B cell (primary cell): ENCODE measurements around the gene TUFM. TPM values are rescaled to one million over a fixed set of nuclear protein-coding genes. Genes with fewer than 3 reads are reported as not detected.

Experiments used
- ATAC-seq: fragments of 200-7000 bp; cut with Tn5 transposase; one replicate; pipeline ENCODE4 v1.10.0; 2021; ENCODE audit warnings: low read depth, mild to moderate bottlenecking, moderate number of reproducible peaks, moderate library complexity
- CTCF ChIA-PET: fragments of 350-600 bp; sonication (Branson Sonifier 250); formaldehyde crosslinking; loops from one replicate; lab custom pipeline; 2021; ENCODE audit warnings: antibody characterized with exemption, inconsistent platforms; lab: Charles Lee
- POLR2A ChIA-PET: fragments of 350-600 bp; sonication (Branson Sonifier 250); formaldehyde crosslinking; loops from one replicate; lab custom pipeline; 2021; ENCODE audit warnings: antibody characterized with exemption; lab: Charles Lee
- DNase-seq: peaks from one replicate; pipeline ENCODE4 v3.0.0; 2013
- H2AFZ ChIP-seq: 2 replicates; pipeline ENCODE4 v1.6.1; 2012; ENCODE audit warnings: mild to moderate bottlenecking, low read depth, low read length; ENCODE audit not compliant: insufficient read depth, poor library complexity, severe bottlenecking
- H3K27ac ChIP-seq, 2 donors: 1 replicate in 1 of 2; 2 replicates in 1 of 2; pipeline ENCODE4 v1.5.1; 2012 to 2013; ENCODE audit warnings: low read length in 2 of 2, mild to moderate bottlenecking in 2 of 2, moderate library complexity in 1 of 2
- H3K27me3 ChIP-seq, 4 experiments: fragments of 200-600 bp in 1 of 4; sonication (generic) in 1 of 4; replicated peaks in 1 of 4; 1 replicate in 2 of 4; 2 replicates in 2 of 4; pipeline versions ENCODE4 v1.6.1 to v1.7.0; 2013 to 2016; ENCODE audit warnings: low read length in 3 of 4, mild to moderate bottlenecking in 2 of 4, mixed read lengths in 1 of 4, moderate library complexity in 1 of 4; ENCODE audit not compliant: insufficient read depth in 4 of 4, control insufficient read depth in 3 of 4; ENCODE audit errors: control extremely low read depth in 1 of 4
- H3K36me3 ChIP-seq, 2 experiments: replicated peaks in 1 of 2; 1 replicate in 1 of 2; 2 replicates in 1 of 2; pipeline versions ENCODE4 v1.6.1 to v1.7.1; 2013; ENCODE audit warnings: low read length in 1 of 2; ENCODE audit not compliant: insufficient read depth in 2 of 2, control insufficient read depth in 1 of 2; ENCODE audit errors: control extremely low read depth in 1 of 2, extremely low read depth in 1 of 2
- H3K4me1 ChIP-seq, 2 donors: fragments of 200-600 bp in 1 of 2; sonication (generic) in 1 of 2; 1 replicate in 1 of 2; 2 replicates in 1 of 2; pipeline versions ENCODE4 v1.5.1 to v1.6.1; 2013 to 2017; ENCODE audit warnings: low read length in 2 of 2; ENCODE audit not compliant: control insufficient read depth in 2 of 2, insufficient read depth in 2 of 2
- H3K4me2 ChIP-seq: replicated peaks from 2 replicates; pipeline ENCODE3; 2012; ENCODE audit warnings: mild to moderate bottlenecking, low read depth, low read length; ENCODE audit not compliant: poor library complexity, severe bottlenecking
- H3K4me3 ChIP-seq, 5 experiments: fragments of 200-600 bp in 1 of 5; sonication (generic) in 1 of 5; 1 replicate in 3 of 5; 2 replicates in 2 of 5; pipeline versions ENCODE4 v1.5.1 to v1.7.0; 2011 to 2016; ENCODE audit warnings: low read length in 4 of 5, mild to moderate bottlenecking in 4 of 5, low read depth in 2 of 5, control low read depth in 1 of 5, moderate library complexity in 1 of 5; ENCODE audit not compliant: insufficient read depth in 1 of 5; ENCODE audit errors: control extremely low read depth in 1 of 5, extremely low read depth in 1 of 5
- H3K79me2 ChIP-seq: fragments of 200-600 bp; sonication (generic); one replicate; pipeline ENCODE4 v1.6.0; 2016; ENCODE audit warnings: low read length; ENCODE audit not compliant: control insufficient read depth, insufficient read depth
- H3K9ac ChIP-seq: fragments of 200-600 bp; sonication (generic); 2 replicates; pipeline ENCODE4 v1.6.1; 2017; ENCODE audit warnings: mild to moderate bottlenecking, low read length, moderate library complexity
- H3K9me3 ChIP-seq, 3 donors: one replicate each; pipeline versions ENCODE4 v1.6.1 to v1.7.1; 2013; ENCODE audit warnings: low read length in 2 of 3; ENCODE audit not compliant: control insufficient read depth in 2 of 3, insufficient read depth in 1 of 3; ENCODE audit errors: control extremely low read depth in 1 of 3
- H4K20me1 ChIP-seq: 2 replicates; pipeline ENCODE4 v1.6.0; 2012; ENCODE audit warnings: mild to moderate bottlenecking, low read length; ENCODE audit not compliant: insufficient read depth, control insufficient read depth, poor library complexity, severe bottlenecking
- H3K27ac Mint-ChIP-seq: one replicate; pipeline ENCODE4 v1.8.0; 2021; ENCODE audit warnings: mixed read lengths
- H3K27me3 Mint-ChIP-seq: one replicate; pipeline ENCODE4 v1.8.0; 2021; ENCODE audit warnings: mixed read lengths
- H3K4me1 Mint-ChIP-seq: one replicate; pipeline ENCODE4 v1.8.0; 2021; ENCODE audit warnings: mixed read lengths
- H3K4me3 Mint-ChIP-seq: one replicate; pipeline ENCODE4 v1.8.0; 2021; ENCODE audit warnings: mixed read lengths
- H3K9me3 Mint-ChIP-seq: one replicate; pipeline ENCODE4 v1.8.0; 2022; ENCODE audit warnings: mixed read lengths; ENCODE audit not compliant: insufficient read depth
- EZH2 ChIP-seq: IDR thresholded peaks from 2 replicates; pipeline ENCODE4 v1.6.1; 2012; ENCODE audit warnings: borderline replicate concordance, low read depth, mild to moderate bottlenecking, moderate library complexity, low read length; ENCODE audit not compliant: insufficient read depth, poor library complexity, severe bottlenecking
- WGBS: methylation state at CpG from one replicate; pipeline ENCODE4 v1.1.5; 2013; ENCODE audit warnings: missing lambda C conversion rate; ENCODE audit not compliant: insufficient coverage; 5-methylcytosine and 5-hydroxymethylcytosine counted together
- intact Hi-C: fragments of 100-400 bp; cut with micrococcal nuclease; formaldehyde crosslinking; loops from one replicate; pipeline ENCODE4 v1.10.0; 2022
- polyA plus RNA-seq: library from polyadenylated mRNA; depleted of rRNA; stranded (reverse); fragments of >200 nt; gene quantifications from 2 replicates; pipeline ENCODE4 v1.2.3, GENCODE V29; 2012
- total RNA-seq, 2 donors: library from RNA; stranded (reverse); fragments of 120-200 nt in 1 of 2; gene quantifications; 1 replicate in 1 of 2; 2 replicates in 1 of 2; pipeline versions ENCODE4 v1.2.3 to v1.2.4, GENCODE V29; 2013 to 2022
- TF ChIP-seq, protein P1 (sequence below): fragments of 200-600 bp; IDR thresholded peaks from one replicate; pipeline ENCODE4 v1.8.0; 2022; ENCODE audit warnings: antibody characterized with exemption, mild to moderate bottlenecking

TUFM gene
- total and polyA plus RNA-seq, 2 donors (not counting 1 experiment from before 2014, with no cell fraction given): 126 to 129 TPM

DNA sequence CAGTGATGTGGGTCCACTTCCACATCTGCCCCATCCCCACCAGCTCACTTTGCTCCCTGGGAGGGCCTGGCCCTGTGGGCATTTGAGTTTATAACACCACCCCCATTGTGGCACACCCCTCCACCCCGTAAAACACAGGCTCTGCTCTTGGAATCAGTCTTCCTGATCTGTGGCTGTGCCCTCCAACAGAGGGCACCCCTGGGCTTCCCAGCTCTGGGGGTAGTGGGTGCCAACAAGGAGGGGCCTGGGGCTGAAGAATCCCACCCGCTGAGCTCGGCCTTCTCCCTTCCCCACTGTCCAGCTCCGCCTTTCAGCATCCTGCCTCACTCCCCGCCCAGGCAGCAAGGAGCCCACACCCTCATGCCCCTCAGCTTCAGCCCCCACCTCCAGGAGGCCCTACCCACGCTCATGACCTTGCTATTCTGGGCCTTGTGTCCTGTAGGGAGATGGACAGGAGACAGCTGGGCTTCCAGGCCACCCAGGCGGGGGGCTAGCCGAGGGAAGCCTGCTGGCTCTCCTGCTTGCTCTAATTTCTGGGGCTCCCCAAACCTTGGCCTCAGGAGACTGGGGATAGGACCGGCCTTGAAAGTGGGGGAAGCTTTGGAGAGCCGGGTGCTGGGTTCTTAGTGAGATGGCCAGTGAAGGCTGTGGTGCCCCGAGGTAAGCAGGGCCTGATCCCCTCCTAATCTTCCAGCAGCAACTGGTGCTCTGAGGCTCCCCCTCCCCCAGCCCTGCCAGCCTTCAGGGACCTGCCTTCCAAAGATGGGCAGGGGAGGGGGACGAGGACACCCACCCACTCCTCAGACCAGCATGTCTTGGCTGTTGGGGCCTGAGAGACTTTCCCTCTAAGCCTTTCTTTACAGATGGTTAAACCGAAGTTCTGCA, 29.2 kb upstream of the TUFM start:
- no peak for TF ChIP-seq EZH2
- TF ChIP-seq, protein P1, sequence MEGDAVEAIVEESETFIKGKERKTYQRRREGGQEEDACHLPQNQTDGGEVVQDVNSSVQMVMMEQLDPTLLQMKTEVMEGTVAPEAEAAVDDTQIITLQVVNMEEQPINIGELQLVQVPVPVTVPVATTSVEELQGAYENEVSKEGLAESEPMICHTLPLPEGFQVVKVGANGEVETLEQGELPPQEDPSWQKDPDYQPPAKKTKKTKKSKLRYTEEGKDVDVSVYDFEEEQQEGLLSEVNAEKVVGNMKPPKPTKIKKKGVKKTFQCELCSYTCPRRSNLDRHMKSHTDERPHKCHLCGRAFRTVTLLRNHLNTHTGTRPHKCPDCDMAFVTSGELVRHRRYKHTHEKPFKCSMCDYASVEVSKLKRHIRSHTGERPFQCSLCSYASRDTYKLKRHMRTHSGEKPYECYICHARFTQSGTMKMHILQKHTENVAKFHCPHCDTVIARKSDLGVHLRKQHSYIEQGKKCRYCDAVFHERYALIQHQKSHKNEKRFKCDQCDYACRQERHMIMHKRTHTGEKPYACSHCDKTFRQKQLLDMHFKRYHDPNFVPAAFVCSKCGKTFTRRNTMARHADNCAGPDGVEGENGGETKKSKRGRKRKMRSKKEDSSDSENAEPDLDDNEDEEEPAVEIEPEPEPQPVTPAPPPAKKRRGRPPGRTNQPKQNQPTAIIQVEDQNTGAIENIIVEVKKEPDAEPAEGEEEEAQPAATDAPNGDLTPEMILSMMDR: no peak
- DNase-seq: no peak
- Histone ChIP-seq H3K79me2 (no peaks in the 10 kb centered on the region), H3K27ac (no peak overlapping the region), H3K4me2 (no peak overlapping the region), H3K9me3 (no peaks in the 10 kb centered on the region), H3K36me3 (peaks cover 0 to 18% of the 10 kb centered on the region in 2 experiments), H3K9ac (no peak overlapping the region), H4K20me1 (peaks cover 10% of the 10 kb centered on the region), H2AFZ (no peak overlapping the region), H3K4me1 (peaks cover 10 to 13% of the 10 kb centered on the region in 2 donors), H3K4me3 (no peak overlapping the region), H3K27me3 (peaks cover 0 to 3% (median 0%) of the 10 kb centered on the region in 4 experiments)
- POLR2A ChIA-PET: interaction anchor here (0.6 kb wide), 1 partner anchor 19 kb away, joined by 6 read pairs; no protein-coding TSS in a partner anchor
- CTCF ChIA-PET: interaction anchor here (0.7 to 5.1 kb wide), 7 partner anchors 11 to 73 kb away, joined by 3 to 83 read pairs (median 4); partner anchors contain the start of gene SH2B1
- H3K27ac Mint-ChIP-seq: no peak overlapping the region
- H3K27me3 Mint-ChIP-seq: no peaks in the 10 kb centered on the region
- intact Hi-C loops: no loop called here
- H3K4me3 Mint-ChIP-seq: no peak overlapping the region
- no peak for ATAC-seq
- H3K4me1 Mint-ChIP-seq: peaks cover 8% of the 10 kb centered on the region
- H3K9me3 Mint-ChIP-seq: no peaks in the 10 kb centered on the region
- 94% methylated on average over 10 of the region's 13 CpGs for WGBS

DNA sequence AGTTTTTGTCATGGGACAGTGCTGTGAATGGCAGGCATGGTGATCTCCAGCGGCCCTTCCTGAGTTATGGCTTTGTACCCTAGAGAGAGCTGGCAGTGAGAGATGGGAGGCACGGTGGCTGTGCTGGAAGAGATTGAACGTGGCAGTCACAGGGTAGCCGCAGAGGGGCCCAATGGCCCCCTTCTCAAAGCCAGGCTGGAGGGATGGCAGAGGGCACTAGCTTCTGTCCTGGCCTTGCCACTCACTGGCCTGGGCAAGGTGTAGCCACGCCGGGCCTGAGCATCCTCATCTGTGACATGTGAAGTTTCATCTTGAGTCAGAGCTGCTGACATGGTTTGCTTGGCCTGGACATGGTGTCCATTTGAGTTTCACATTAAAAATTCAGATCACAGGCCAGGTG, 28.3 kb upstream of the TUFM start:
- peaks cover 10% of the 10 kb centered on the region for H4K20me1 ChIP-seq
- intact Hi-C loops: no loop called here
- CTCF ChIA-PET: interaction anchor here (0.7 to 5.1 kb wide), 7 partner anchors 10 to 74 kb away, joined by 3 to 83 read pairs (median 8); partner anchors contain the start of genes CD19 and SH2B1
- H3K36me3 ChIP-seq: peaks cover 2 to 27% of the 10 kb centered on the region in 2 experiments
- Mint-ChIP-seq H3K4me3 (no peak overlapping the region), H3K27ac (no peak overlapping the region), H3K27me3 (no peaks in the 10 kb centered on the region), H3K4me1 (peaks cover 6% of the 10 kb centered on the region), H3K9me3 (no peaks in the 10 kb centered on the region)
- no peak for DNase-seq
- no peak overlapping the region for H3K9ac ChIP-seq
- no peaks in the 10 kb centered on the region for H3K9me3 ChIP-seq
- H3K79me2 ChIP-seq: no peaks in the 10 kb centered on the region
- WGBS: 94% methylated on average over 6 of the region's 6 CpGs
- POLR2A ChIA-PET: no interaction called here
- no peaks in the 10 kb centered on the region for H3K27me3 ChIP-seq
- TF ChIP-seq, protein P1: no peak
- TF ChIP-seq EZH2: no peak
- H3K4me1 ChIP-seq: peaks cover 7% of the 10 kb centered on the region in 2 donors
- H3K27ac ChIP-seq: no peak overlapping the region
- H3K4me3 ChIP-seq: no peak overlapping the region
- no peak overlapping the region for H3K4me2 ChIP-seq
- ATAC-seq: no peak
- no peak overlapping the region for H2AFZ ChIP-seq
